PC-9 (cell line): ENCODE measurements around the gene ERAS.

ENCODE experiments used
- CTCF ChIP-seq: fragments of 200-600 bp; sonication (generic); conservative IDR thresholded peaks from 2 replicates; pipeline ENCODE4 v1.6.1; 2017; ENCODE audit warnings: mixed run types, antibody characterized with exemption, mild to moderate bottlenecking, moderate library complexity
- EZH2 ChIP-seq: fragments of 200-600 bp; sonication (generic); IDR thresholded peaks from 2 replicates; pipeline ENCODE4 v1.8.0; 2017; ENCODE audit warnings: antibody characterized with exemption, low read depth

GRCh38 chrX:48784726-48785125, 41.6 kb upstream of the ERAS start:
- no peak for TF ChIP-seq CTCF
- TF ChIP-seq EZH2 = no peak
